Osteoblast (primary cell): ENCODE measurements around the gene SCN10A. TPM values are rescaled to one million over a fixed set of nuclear protein-coding genes. Genes with fewer than 3 reads are reported as not detected.
A peak's percentile ranks its signal among the peaks of the same experiment; 100 is the strongest.

Experiments used
- DNase-seq: peaks from one replicate; pipeline ENCODE4 v3.0.0; 2011; ENCODE audit warnings: low spot score, mixed read lengths; ENCODE audit not compliant: insufficient read length; ENCODE audit errors: missing footprints
- H2AFZ ChIP-seq: 2 replicates; pipeline ENCODE4 v1.6.0; 2011; ENCODE audit warnings: mild to moderate bottlenecking, low read length
- H3K27ac ChIP-seq: 2 replicates; pipeline ENCODE4 v1.5.1; 2011; ENCODE audit warnings: mild to moderate bottlenecking, low read depth, low read length, moderate library complexity
- H3K27me3 ChIP-seq: 2 replicates; pipeline ENCODE4 v1.6.0; 2012; ENCODE audit warnings: mild to moderate bottlenecking, control low read depth, inconsistent platforms, low read length, moderate library complexity; ENCODE audit not compliant: insufficient read depth
- H3K36me3 ChIP-seq: 2 replicates; pipeline ENCODE4 v1.5.1; 2011; ENCODE audit warnings: mild to moderate bottlenecking, low read length, control low read depth, moderate library complexity; ENCODE audit not compliant: insufficient read depth
- H3K4me1 ChIP-seq: 2 replicates; pipeline ENCODE4 v1.5.1; 2011; ENCODE audit warnings: mild to moderate bottlenecking, low read length, control low read depth, moderate library complexity; ENCODE audit not compliant: insufficient read depth
- H3K4me2 ChIP-seq: 2 replicates; pipeline ENCODE4 v1.6.0; 2011; ENCODE audit warnings: mild to moderate bottlenecking, low read length; ENCODE audit not compliant: insufficient read depth
- H3K4me3 ChIP-seq: fragments of 200-600 bp; sonication (generic); 3 replicates; pipeline ENCODE4 v1.5.1; 2012; ENCODE audit warnings: mild to moderate bottlenecking, low read length, inconsistent platforms; ENCODE audit not compliant: insufficient read depth
- H3K79me2 ChIP-seq: 2 replicates; pipeline ENCODE4 v1.6.0; 2012; ENCODE audit warnings: mild to moderate bottlenecking, low read length, control low read depth, inconsistent platforms; ENCODE audit not compliant: insufficient read depth
- H3K9me3 ChIP-seq: 2 replicates; pipeline ENCODE4 v1.5.1; 2011; ENCODE audit warnings: low read depth, low read length, control low read depth
- H4K20me1 ChIP-seq: 2 replicates; pipeline ENCODE4 v1.6.0; 2012; ENCODE audit warnings: mild to moderate bottlenecking, low read length, control low read depth; ENCODE audit not compliant: insufficient read depth
- CTCF ChIP-seq: IDR thresholded peaks from 2 replicates; pipeline ENCODE4 v1.5.1; 2011; ENCODE audit warnings: mild to moderate bottlenecking, low read depth, low read length, moderate library complexity; ENCODE audit errors: extremely low read depth
- total RNA-seq: library from RNA; depleted of rRNA; stranded (reverse); fragments of >200 nt; gene quantifications from 2 replicates; pipeline ENCODE4 v1.2.3, GENCODE V29; 2012

SCN10A gene
- total RNA-seq, 1 donor, result not detected

GRCh38 chr3:38823186-38823585, 7.2 kb upstream of the SCN10A start:
- Histone ChIP-seq H3K4me1 (no peaks in the 10 kb centered on the region), H3K27ac (no peak overlapping the region), H3K9me3 (no peaks in the 10 kb centered on the region), H3K79me2 (no peaks in the 10 kb centered on the region), H4K20me1 (no peaks in the 10 kb centered on the region), H3K4me2 (no peak overlapping the region), H3K36me3 (no peaks in the 10 kb centered on the region), H2AFZ (no peak overlapping the region), H3K4me3 (no peak overlapping the region), H3K27me3 (peaks cover 11% of the 10 kb centered on the region)
- no peak for TF ChIP-seq CTCF
- no peak for DNase-seq

- no peaks in the 10 kb centered on the region for H3K79me2 ChIP-seq
- no peak overlapping the region for H2AFZ ChIP-seq
- no peak for DNase-seq
- H3K4me3 ChIP-seq, result no peak overlapping the region
- H3K4me1 ChIP-seq, result no peaks in the 10 kb centered on the region
- no peaks in the 10 kb centered on the region for H3K9me3 ChIP-seq
- H3K36me3 ChIP-seq, result no peaks in the 10 kb centered on the region
- no peak overlapping the region for H3K27ac ChIP-seq
- H3K4me2 ChIP-seq, result no peak overlapping the region
- no peak for TF ChIP-seq CTCF
- H4K20me1 ChIP-seq, result no peaks in the 10 kb centered on the region
- no peaks in the 10 kb centered on the region for H3K27me3 ChIP-seq
These were observed 4.2 kb downstream of the SCN10A start for GRCh38 chr3:38811822-38812221.

- Histone ChIP-seq H2AFZ (no peak overlapping the region), H4K20me1 (no peaks in the 10 kb centered on the region), H3K4me2 (no peak overlapping the region), H3K79me2 (no peaks in the 10 kb centered on the region), H3K9me3 (no peaks in the 10 kb centered on the region), H3K27ac (no peak overlapping the region), H3K36me3 (no peaks in the 10 kb centered on the region), H3K27me3 (no peaks in the 10 kb centered on the region), H3K4me1 (no peaks in the 10 kb centered on the region), H3K4me3 (no peak overlapping the region)
- no peak for TF ChIP-seq CTCF
- peak; percentile 17 for DNase-seq
These were observed 10.1 kb downstream of the SCN10A start for GRCh38 chr3:38805765-38806386.

GRCh38 chr3:38805004-38805403, 11.0 kb downstream of the SCN10A start:
- no peak overlapping the region for H2AFZ ChIP-seq
- H3K36me3 ChIP-seq, result no peaks in the 10 kb centered on the region
- H3K27ac ChIP-seq, result no peak overlapping the region
- no peaks in the 10 kb centered on the region for H3K9me3 ChIP-seq
- no peak for TF ChIP-seq CTCF
- no peak overlapping the region for H3K4me3 ChIP-seq
- DNase-seq, result no peak
- H3K4me1 ChIP-seq, result no peaks in the 10 kb centered on the region
- H4K20me1 ChIP-seq, result no peaks in the 10 kb centered on the region
- no peaks in the 10 kb centered on the region for H3K27me3 ChIP-seq
- no peak overlapping the region for H3K4me2 ChIP-seq
- H3K79me2 ChIP-seq, result no peaks in the 10 kb centered on the region
